H9 (cell line): ENCODE measurements around the gene SSTR3. TPM values are rescaled to one million over a fixed set of nuclear protein-coding genes. Genes with fewer than 3 reads are reported as not detected.

Source experiments
- DNase-seq: peaks from one replicate; pipeline ENCODE4 v3.0.0-alpha.2; 2017
- H2AFZ ChIP-seq: one replicate; pipeline ENCODE4 v1.6.1; 2013; ENCODE audit warnings: mild to moderate bottlenecking, low read length, control low read depth, moderate library complexity
- H2AK5ac ChIP-seq: 2 replicates; pipeline ENCODE4 v1.6.1; 2013; ENCODE audit warnings: low read length, control low read depth, mixed read lengths; ENCODE audit not compliant: insufficient read length
- H2BK120ac ChIP-seq: one replicate; pipeline ENCODE4 v1.6.1; 2013; ENCODE audit warnings: low read depth, mild to moderate bottlenecking, low read length, control low read depth, inconsistent platforms; ENCODE audit not compliant: poor library complexity, severe bottlenecking
- H2BK12ac ChIP-seq: 2 replicates; pipeline ENCODE4 v1.6.1; 2013; ENCODE audit warnings: low read length, control low read depth, mixed read lengths, low read depth; ENCODE audit not compliant: insufficient read length
- H2BK15ac ChIP-seq: 2 replicates; pipeline ENCODE4 v1.6.1; 2013; ENCODE audit warnings: low read depth, low read length, control low read depth
- H2BK20ac ChIP-seq: one replicate; pipeline ENCODE4 v1.6.1; 2013; ENCODE audit warnings: low read depth, mild to moderate bottlenecking, low read length, control low read depth, inconsistent platforms; ENCODE audit not compliant: poor library complexity, severe bottlenecking
- H2BK5ac ChIP-seq: 2 replicates; pipeline ENCODE4 v1.6.1; 2013; ENCODE audit warnings: low read length, control low read depth, mixed read lengths; ENCODE audit not compliant: insufficient read length
- H3K14ac ChIP-seq: 2 replicates; pipeline ENCODE4 v1.6.1; 2013; ENCODE audit warnings: low read length, control low read depth; ENCODE audit not compliant: insufficient read depth
- H3K18ac ChIP-seq: 2 replicates; pipeline ENCODE4 v1.6.1; 2013; ENCODE audit warnings: low read depth, mild to moderate bottlenecking, mixed read lengths, low read length, control low read depth; ENCODE audit not compliant: insufficient read length
- H3K23ac ChIP-seq: 2 replicates; pipeline ENCODE4 v1.6.1; 2013; ENCODE audit warnings: low read length, control low read depth, mixed read lengths, low read depth; ENCODE audit not compliant: insufficient read length
- H3K23me2 ChIP-seq: 2 replicates; pipeline ENCODE4 v1.6.1; 2013; ENCODE audit warnings: low read depth, mild to moderate bottlenecking, mixed read lengths, low read length, control low read depth; ENCODE audit not compliant: insufficient read length, poor library complexity, severe bottlenecking
- H3K27ac ChIP-seq: 2 replicates; pipeline ENCODE4 v1.5.1; 2013; ENCODE audit warnings: low read length, control low read depth, mixed read lengths, low read depth; ENCODE audit not compliant: insufficient read length
- H3K27me3 ChIP-seq: 2 replicates; pipeline ENCODE4 v1.6.1; 2013; ENCODE audit warnings: low read length, control low read depth, inconsistent platforms; ENCODE audit not compliant: insufficient read depth
- H3K4ac ChIP-seq: 2 replicates; pipeline ENCODE4 v1.6.1; 2013; ENCODE audit warnings: low read depth, mild to moderate bottlenecking, control low read depth, inconsistent platforms, low read length, moderate library complexity
- H3K4me1 ChIP-seq: 2 replicates; pipeline ENCODE4 v1.6.1; 2013; ENCODE audit warnings: low read length, control low read depth, inconsistent platforms; ENCODE audit not compliant: insufficient read depth
- H3K4me2 ChIP-seq: 2 replicates; pipeline ENCODE4 v1.6.1; 2013; ENCODE audit warnings: low read length, control low read depth, mixed read lengths; ENCODE audit not compliant: insufficient read length, insufficient read depth
- H3K56ac ChIP-seq: 2 replicates; pipeline ENCODE4 v1.6.1; 2013; ENCODE audit warnings: low read depth, mild to moderate bottlenecking, mixed read lengths, low read length, control low read depth; ENCODE audit not compliant: insufficient read length
- H3K79me1 ChIP-seq: 2 replicates; pipeline ENCODE4 v1.6.1; 2013; ENCODE audit warnings: low read depth, mild to moderate bottlenecking, moderate library complexity, low read length, control low read depth, inconsistent platforms; ENCODE audit not compliant: insufficient read depth, poor library complexity, severe bottlenecking
- H3K79me2 ChIP-seq: 2 replicates; pipeline ENCODE4 v1.6.1; 2013; ENCODE audit warnings: low read length, control low read depth, inconsistent platforms; ENCODE audit not compliant: insufficient read depth
- H3K9ac ChIP-seq: 2 replicates; pipeline ENCODE4 v1.6.1; 2013; ENCODE audit warnings: low read length, control low read depth, mixed read lengths; ENCODE audit not compliant: insufficient read length; ENCODE audit errors: extremely low read depth
- H3K9me3 ChIP-seq: one replicate; pipeline ENCODE4 v1.6.1; 2013; ENCODE audit warnings: low read depth, low read length, inconsistent platforms; ENCODE audit not compliant: control insufficient read depth
- H3T11ph ChIP-seq: one replicate; pipeline ENCODE4 v1.6.1; 2013; ENCODE audit warnings: mild to moderate bottlenecking, low read length, control low read depth, inconsistent platforms
- H4K20me1 ChIP-seq: one replicate; pipeline ENCODE4 v1.6.1; 2013; ENCODE audit not compliant: control insufficient read depth, insufficient read length, insufficient read depth
- H4K5ac ChIP-seq: 2 replicates; pipeline ENCODE4 v1.6.1; 2013; ENCODE audit warnings: low read depth, mild to moderate bottlenecking, mixed read lengths, low read length, control low read depth; ENCODE audit not compliant: insufficient read length
- H4K8ac ChIP-seq: replicated peaks from 2 replicates; pipeline ENCODE4 v1.6.1; 2013; ENCODE audit warnings: low read length, control low read depth, mixed read lengths, low read depth; ENCODE audit not compliant: insufficient read length
- H4K91ac ChIP-seq: 2 replicates; pipeline ENCODE4 v1.6.1; 2013; ENCODE audit warnings: low read depth, mild to moderate bottlenecking, moderate library complexity, mixed read lengths, low read length, control low read depth; ENCODE audit not compliant: insufficient read length
- H3K27ac Mint-ChIP-seq, 3 experiments: 2 replicates in 2 of 3; 3 replicates in 1 of 3; pipeline ENCODE4 v1.8.0; 2020 to 2021; ENCODE audit warnings: mixed read lengths in 3 of 3, mild to moderate bottlenecking in 1 of 3, moderate library complexity in 1 of 3
- H3K27me3 Mint-ChIP-seq: 2 replicates; pipeline ENCODE4 v1.8.0; 2021; ENCODE audit warnings: low read depth, mild to moderate bottlenecking, moderate library complexity, mixed read lengths
- H3K36me3 Mint-ChIP-seq, 3 experiments: 2 replicates in 2 of 3; 3 replicates in 1 of 3; pipeline ENCODE4 v1.8.0; 2020 to 2021; ENCODE audit warnings: low read depth in 3 of 3, mixed read lengths in 3 of 3; ENCODE audit not compliant: insufficient read depth in 1 of 3
- H3K4me1 Mint-ChIP-seq, 2 experiments: 2 replicates each; pipeline ENCODE4 v1.8.0; 2020; ENCODE audit warnings: mixed read lengths in 2 of 2
- H3K4me3 Mint-ChIP-seq, 2 experiments: 2 replicates in 1 of 2; 3 replicates in 1 of 2; pipeline ENCODE4 v1.8.0; 2020 to 2021; ENCODE audit warnings: mild to moderate bottlenecking in 2 of 2, mixed read lengths in 2 of 2, moderate library complexity in 1 of 2
- H3K9me3 Mint-ChIP-seq, 2 experiments: 2 replicates in 1 of 2; 3 replicates in 1 of 2; pipeline ENCODE4 v1.8.0; 2020; ENCODE audit warnings: mild to moderate bottlenecking in 2 of 2, mixed read lengths in 2 of 2, moderate library complexity in 1 of 2
- WGBS: extraction: QIAGEN DNeasy Blood & Tissue Kit; methylation state at CpG from one replicate; pipeline ENCODE4 v1.1.7; 2013; ENCODE audit warnings: missing lambda C conversion rate, low lambda C conversion rate, mixed read lengths; ENCODE audit not compliant: insufficient read length; ENCODE audit errors: extremely low coverage; 5-methylcytosine and 5-hydroxymethylcytosine counted together
- total RNA-seq: library from RNA; stranded (reverse); gene quantifications from 2 replicates; pipeline ENCODE4 v1.2.1, GENCODE V29; 2021
- TF ChIP-seq, protein P1 (sequence below): fragments of 200-600 bp; sonication (generic); conservative IDR thresholded peaks from 3 replicates; pipeline ENCODE4 v1.8.0; 2021; ENCODE audit warnings: antibody characterized with exemption, mild to moderate bottlenecking

SSTR3 gene
- total RNA-seq, 1 experiment from 2014 or later, result 0.68 TPM

GRCh38 chr22:37185646-37186227 is 26.5 kb downstream of the SSTR3 start:
- no peak overlapping the region for H2BK12ac ChIP-seq
- no peak overlapping the region for H2BK120ac ChIP-seq
- H3K9me3 ChIP-seq, result no peaks in the 10 kb centered on the region
- no peak overlapping the region for H4K5ac ChIP-seq
- H3K4me2 ChIP-seq, result no peak overlapping the region
- no peak overlapping the region for H3K56ac ChIP-seq
- Mint-ChIP-seq H3K9me3 (peaks cover 0 to 3% of the 10 kb centered on the region in 2 experiments; a peak in 3 of 5 replicates), H3K4me3 (no peak overlapping the region), H3K27me3 (no peaks in the 10 kb centered on the region; the same call in 1 of the 2 replicates), H3K36me3 (peaks cover 4 to 9% (median 5%) of the 10 kb centered on the region in 3 experiments; a peak in 4 of 7 replicates), H3K4me1 (peaks cover 29 to 46% of the 10 kb centered on the region in 2 experiments), H3K27ac (no peak overlapping the region; a peak in 1 of 7 replicates)
- no peak overlapping the region for H2BK5ac ChIP-seq
- H3K18ac ChIP-seq, result no peak overlapping the region
- H3K9ac ChIP-seq, result no peak overlapping the region
- no peaks in the 10 kb centered on the region for H4K20me1 ChIP-seq
- no peak overlapping the region for H3T11ph ChIP-seq
- no peak overlapping the region for H3K4ac ChIP-seq
- no peak overlapping the region for H3K27ac ChIP-seq
- TF ChIP-seq, protein P1, sequence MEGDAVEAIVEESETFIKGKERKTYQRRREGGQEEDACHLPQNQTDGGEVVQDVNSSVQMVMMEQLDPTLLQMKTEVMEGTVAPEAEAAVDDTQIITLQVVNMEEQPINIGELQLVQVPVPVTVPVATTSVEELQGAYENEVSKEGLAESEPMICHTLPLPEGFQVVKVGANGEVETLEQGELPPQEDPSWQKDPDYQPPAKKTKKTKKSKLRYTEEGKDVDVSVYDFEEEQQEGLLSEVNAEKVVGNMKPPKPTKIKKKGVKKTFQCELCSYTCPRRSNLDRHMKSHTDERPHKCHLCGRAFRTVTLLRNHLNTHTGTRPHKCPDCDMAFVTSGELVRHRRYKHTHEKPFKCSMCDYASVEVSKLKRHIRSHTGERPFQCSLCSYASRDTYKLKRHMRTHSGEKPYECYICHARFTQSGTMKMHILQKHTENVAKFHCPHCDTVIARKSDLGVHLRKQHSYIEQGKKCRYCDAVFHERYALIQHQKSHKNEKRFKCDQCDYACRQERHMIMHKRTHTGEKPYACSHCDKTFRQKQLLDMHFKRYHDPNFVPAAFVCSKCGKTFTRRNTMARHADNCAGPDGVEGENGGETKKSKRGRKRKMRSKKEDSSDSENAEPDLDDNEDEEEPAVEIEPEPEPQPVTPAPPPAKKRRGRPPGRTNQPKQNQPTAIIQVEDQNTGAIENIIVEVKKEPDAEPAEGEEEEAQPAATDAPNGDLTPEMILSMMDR, result no peak
- no CpG with 5 or more reads among the region's 13 CpGs for WGBS
- no peak overlapping the region for H3K14ac ChIP-seq
- no peak for DNase-seq
- H2AK5ac ChIP-seq, result no peak overlapping the region
- H3K79me2 ChIP-seq, result no peaks in the 10 kb centered on the region
- no peaks in the 10 kb centered on the region for H3K79me1 ChIP-seq
- H4K8ac ChIP-seq, result no peak overlapping the region
- no peak overlapping the region for H2AFZ ChIP-seq
- no peak overlapping the region for H2BK20ac ChIP-seq
- H3K27me3 ChIP-seq, result no peaks in the 10 kb centered on the region
- H2BK15ac ChIP-seq, result no peak overlapping the region
- peaks cover 9% of the 10 kb centered on the region for H3K23me2 ChIP-seq
- H3K4me1 ChIP-seq, result peaks cover 5% of the 10 kb centered on the region
- H3K23ac ChIP-seq, result no peak overlapping the region
- no peak overlapping the region for H4K91ac ChIP-seq
